ENCODE results near the gene EMID1. TPM values are rescaled to one million over a fixed set of nuclear protein-coding genes. Genes with fewer than 3 reads are reported as not detected.

EMID1 gene
- total RNA-seq, 1 donor from 2014 or later: not detected

DNA sequence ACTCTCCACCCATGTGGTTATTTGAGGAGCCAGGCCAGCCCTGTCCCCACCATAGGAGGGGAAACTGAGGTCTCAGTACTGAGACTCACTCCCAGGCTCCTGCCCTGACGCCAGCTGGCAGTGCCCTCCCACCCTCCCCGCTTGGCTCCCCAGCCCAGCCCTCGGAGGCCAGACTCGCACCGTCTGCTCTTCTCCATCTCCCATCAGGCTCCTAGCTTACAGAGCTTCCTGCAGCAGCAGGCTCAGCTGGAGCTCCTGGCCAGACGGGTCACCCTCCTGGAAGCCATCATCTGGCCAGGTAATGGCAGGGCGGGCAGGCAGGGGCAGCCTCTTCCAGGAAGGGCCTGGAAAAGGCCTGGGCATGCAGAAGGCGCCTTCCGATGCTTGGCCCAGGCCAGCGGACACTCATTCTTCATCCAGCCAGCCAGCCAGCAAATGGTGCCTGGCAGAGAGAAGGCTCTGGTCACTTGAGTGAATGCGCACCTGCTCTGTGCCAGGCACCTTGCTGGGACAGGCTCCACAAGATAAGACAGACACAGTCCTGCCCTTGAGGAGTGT lies 49.4 kb downstream of the EMID1 start:
- ChIA-PET CTCF (interaction anchor here (3.4 kb wide), 1 partner anchor 10 kb away, joined by 11 read pairs; no protein-coding TSS in a partner anchor), POLR2A (interaction anchor here (0.6 kb wide), 1 partner anchor 51 kb away, joined by 10 read pairs; no protein-coding TSS in a partner anchor)
- intact Hi-C loops (cut with micrococcal nuclease): no loop called here
- Mint-ChIP-seq H3K4me1 (no peaks in the 10 kb centered on the region), H3K27me3 (peaks cover 5% of the 10 kb centered on the region), H3K27ac (no peak overlapping the region), H3K36me3 (ENCODE audit: low read depth) (no peaks in the 10 kb centered on the region), H3K9me3 (no peaks in the 10 kb centered on the region), H3K4me3 (no peak overlapping the region)
- ATAC-seq (ENCODE audit: low read depth) (no peak), DNase-seq (no peak)
- TF ChIP-seq, protein P1, sequence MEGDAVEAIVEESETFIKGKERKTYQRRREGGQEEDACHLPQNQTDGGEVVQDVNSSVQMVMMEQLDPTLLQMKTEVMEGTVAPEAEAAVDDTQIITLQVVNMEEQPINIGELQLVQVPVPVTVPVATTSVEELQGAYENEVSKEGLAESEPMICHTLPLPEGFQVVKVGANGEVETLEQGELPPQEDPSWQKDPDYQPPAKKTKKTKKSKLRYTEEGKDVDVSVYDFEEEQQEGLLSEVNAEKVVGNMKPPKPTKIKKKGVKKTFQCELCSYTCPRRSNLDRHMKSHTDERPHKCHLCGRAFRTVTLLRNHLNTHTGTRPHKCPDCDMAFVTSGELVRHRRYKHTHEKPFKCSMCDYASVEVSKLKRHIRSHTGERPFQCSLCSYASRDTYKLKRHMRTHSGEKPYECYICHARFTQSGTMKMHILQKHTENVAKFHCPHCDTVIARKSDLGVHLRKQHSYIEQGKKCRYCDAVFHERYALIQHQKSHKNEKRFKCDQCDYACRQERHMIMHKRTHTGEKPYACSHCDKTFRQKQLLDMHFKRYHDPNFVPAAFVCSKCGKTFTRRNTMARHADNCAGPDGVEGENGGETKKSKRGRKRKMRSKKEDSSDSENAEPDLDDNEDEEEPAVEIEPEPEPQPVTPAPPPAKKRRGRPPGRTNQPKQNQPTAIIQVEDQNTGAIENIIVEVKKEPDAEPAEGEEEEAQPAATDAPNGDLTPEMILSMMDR (IDR thresholded peaks at IDR 0.05): no peak

DNA sequence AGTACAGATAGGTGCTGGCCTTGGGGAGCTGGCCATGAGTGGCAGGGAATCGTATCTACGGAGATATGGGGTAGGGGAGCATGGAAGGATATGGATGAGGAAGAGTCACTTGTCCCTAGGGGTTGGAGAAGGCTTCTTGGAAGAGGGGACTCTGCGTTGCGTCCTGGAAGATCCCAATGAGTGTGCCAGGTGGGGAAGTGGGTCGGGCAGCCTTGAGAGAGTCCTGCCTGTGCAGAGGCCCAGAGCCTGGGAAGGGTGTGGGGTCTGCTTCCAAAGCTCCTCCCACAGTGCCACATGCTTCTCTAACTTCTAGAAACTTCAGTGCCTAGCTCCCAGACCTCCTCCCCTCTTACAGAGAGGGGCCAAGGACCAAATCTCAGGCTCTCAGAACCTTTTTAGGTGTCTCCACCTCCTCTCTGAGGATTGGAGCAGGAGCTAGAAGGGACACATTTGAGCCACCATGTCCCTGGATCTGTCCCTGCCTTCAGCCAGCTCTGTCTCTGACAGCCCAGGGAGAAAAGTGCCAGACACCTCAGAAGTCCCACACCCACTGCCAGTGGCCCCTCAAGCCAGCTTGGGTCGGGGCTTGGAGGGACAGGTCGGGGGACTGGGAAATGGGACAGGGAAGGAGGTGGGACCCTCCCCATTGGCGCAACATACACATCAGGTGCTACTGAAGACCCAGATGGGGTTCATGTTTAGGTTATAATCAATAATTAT lies 51.1 kb downstream of the EMID1 start:
- ATAC-seq (ENCODE audit: low read depth) (no peak), DNase-seq (no peak)
- no peaks in the 10 kb centered on the region for H3K9me3 Mint-ChIP-seq
- no peak overlapping the region for H3K4me3 Mint-ChIP-seq
- TF ChIP-seq, protein P1 (IDR thresholded peaks at IDR 0.05): no peak
- ChIA-PET CTCF (interaction anchor here (3.4 kb wide), 1 partner anchor 11 kb away, joined by 11 read pairs; no protein-coding TSS in a partner anchor), POLR2A (no interaction called here)
- intact Hi-C loops (cut with micrococcal nuclease): no loop called here
- peaks cover 5% of the 10 kb centered on the region for H3K27me3 Mint-ChIP-seq
- no peak overlapping the region for H3K27ac Mint-ChIP-seq
- H3K4me1 Mint-ChIP-seq: no peaks in the 10 kb centered on the region
- H3K36me3 Mint-ChIP-seq (ENCODE audit: low read depth): no peaks in the 10 kb centered on the region

DNA sequence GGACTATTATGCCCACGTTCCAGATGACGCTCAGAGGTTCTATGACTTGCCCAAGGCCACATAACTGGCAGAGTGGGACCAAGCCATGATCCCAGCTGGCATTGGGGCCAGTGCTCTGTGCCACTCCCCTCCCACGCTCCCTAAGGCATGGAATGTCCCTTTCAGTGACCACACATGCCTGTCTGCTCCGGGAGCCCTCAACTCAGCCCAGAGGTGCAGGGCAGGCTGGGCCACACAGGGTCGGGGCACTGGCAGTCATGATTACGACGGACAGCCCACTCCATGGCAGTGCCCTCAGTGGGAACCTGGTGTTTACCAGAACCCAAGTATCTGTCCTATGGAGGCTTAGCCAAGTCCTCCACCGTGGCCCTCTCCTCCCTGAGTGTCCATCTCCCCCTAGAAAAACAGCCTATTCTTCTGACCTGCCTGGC lies 52.1 kb downstream of the EMID1 start:
- ATAC-seq (ENCODE audit: low read depth) (no peak), DNase-seq (no peak)
- Mint-ChIP-seq H3K4me3 (no peak overlapping the region), H3K27me3 (no peaks in the 10 kb centered on the region), H3K36me3 (ENCODE audit: low read depth) (no peaks in the 10 kb centered on the region), H3K9me3 (no peaks in the 10 kb centered on the region), H3K27ac (no peak overlapping the region), H3K4me1 (no peaks in the 10 kb centered on the region)
- intact Hi-C loops (cut with micrococcal nuclease): no loop called here
- TF ChIP-seq, protein P1 (IDR thresholded peaks at IDR 0.05): no peak
- ChIA-PET CTCF (no interaction called here), POLR2A (no interaction called here)

DNA sequence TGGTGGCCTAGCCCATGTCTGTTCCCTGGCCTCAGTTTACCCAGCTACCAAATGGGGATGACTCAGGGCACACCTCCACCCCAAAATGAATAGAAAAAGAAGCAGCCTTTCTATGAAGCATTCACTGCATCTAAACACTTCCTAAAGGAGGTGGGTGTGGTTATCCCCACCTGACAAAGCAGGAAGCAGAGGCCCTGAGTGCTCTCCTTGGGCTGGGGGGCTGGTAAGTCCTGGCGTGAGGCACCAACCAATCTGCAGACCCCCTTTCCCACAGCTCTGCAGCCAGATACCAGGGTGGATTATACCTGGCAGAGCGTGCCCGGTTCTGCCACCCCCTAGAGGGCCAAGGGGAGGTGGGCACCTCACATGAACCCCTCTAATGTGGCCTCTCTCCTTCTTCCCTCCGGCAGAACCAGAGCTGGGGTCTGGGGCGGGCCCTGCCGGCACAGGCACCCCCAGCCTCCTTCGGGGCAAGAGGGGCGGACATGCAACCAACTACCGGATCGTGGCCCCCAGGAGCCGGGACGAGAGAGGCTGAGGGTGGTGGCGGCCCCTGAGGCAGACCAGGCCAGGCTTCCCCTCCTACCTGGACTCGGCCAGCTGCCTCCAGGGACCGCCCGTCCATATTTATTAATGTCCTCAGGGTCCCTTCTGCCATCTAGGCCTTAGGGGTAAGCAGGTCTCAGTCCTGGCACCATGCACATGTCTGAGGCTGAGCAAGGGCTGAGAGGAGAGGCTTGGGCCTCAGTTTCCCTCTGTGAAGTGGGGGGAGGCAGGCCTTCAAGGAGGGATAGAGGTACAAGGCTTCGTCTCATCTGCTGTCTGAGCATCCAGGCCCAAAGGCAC lies 52.9 kb downstream of the EMID1 start:
- TF ChIP-seq, protein P1 (IDR thresholded peaks at IDR 0.05): no peak
- no peak overlapping the region for H3K4me3 Mint-ChIP-seq
- H3K27me3 Mint-ChIP-seq: no peaks in the 10 kb centered on the region
- no peak for DNase-seq
- no peaks in the 10 kb centered on the region for H3K9me3 Mint-ChIP-seq
- ChIA-PET POLR2A (no interaction called here), CTCF (interaction anchor here (0.8 kb wide), 1 partner anchor 10 kb away, joined by 3 read pairs; no protein-coding TSS in a partner anchor)
- no peaks in the 10 kb centered on the region for H3K4me1 Mint-ChIP-seq
- no peak for ATAC-seq (ENCODE audit: low read depth)
- intact Hi-C loops (cut with micrococcal nuclease): no loop called here
- no peaks in the 10 kb centered on the region for H3K36me3 Mint-ChIP-seq (ENCODE audit: low read depth)
- no peak overlapping the region for H3K27ac Mint-ChIP-seq

Data from activated B cell treated with CpG ODN at 0.5 μM for 24 hours (primary cell).